HepG2 (cell line): ENCODE results near the gene SHC1. TPM values are rescaled to one million over a fixed set of nuclear protein-coding genes. Genes with fewer than 3 reads are reported as not detected.

Experiments used
- GMEB2 ChIP-seq: IDR thresholded peaks from 2 replicates; pipeline ENCODE4 v1.6.1; 2016; ENCODE audit warnings: missing biosample characterization, missing genetic modification reagents, low read depth
- JDP2 ChIP-seq: sonication (generic); formaldehyde crosslinking; IDR thresholded peaks from 2 replicates; pipeline ENCODE4 v1.8.1; 2022; ENCODE audit warnings: missing genetic modification reagents, borderline replicate concordance
- MED13 ChIP-seq: sonication (generic); formaldehyde crosslinking; IDR thresholded peaks from 2 replicates; pipeline ENCODE4 v1.5.0; 2020; ENCODE audit warnings: missing genetic modification reagents
- MEIS2 ChIP-seq: sonication (generic); formaldehyde crosslinking; IDR thresholded peaks from 2 replicates; pipeline ENCODE4 v1.9.0; 2021; ENCODE audit warnings: mild to moderate bottlenecking, missing genetic modification reagents
- NCOR1 ChIP-seq: fragments of 200-600 bp; sonication (generic); IDR thresholded peaks from 2 replicates; pipeline ENCODE4 v1.7.0; 2017; ENCODE audit warnings: antibody characterized with exemption, low read length, borderline replicate concordance
- ZBTB44 ChIP-seq: sonication (generic); formaldehyde crosslinking; IDR thresholded peaks from 2 replicates; pipeline ENCODE4 v1.4.0; 2020; ENCODE audit warnings: missing genetic modification reagents
- ZNF276 ChIP-seq: sonication (generic); formaldehyde crosslinking; IDR thresholded peaks from 2 replicates; pipeline ENCODE4 v1.4.0; 2020; ENCODE audit warnings: mild to moderate bottlenecking, low read depth, missing genetic modification reagents
- ZNF383 ChIP-seq: sonication (generic); formaldehyde crosslinking; IDR thresholded peaks from 2 replicates; pipeline ENCODE4 v1.4.0; 2020; ENCODE audit warnings: missing genetic modification reagents, mild to moderate bottlenecking, borderline replicate concordance
- ZNF792 ChIP-seq: IDR thresholded peaks from 2 replicates; pipeline ENCODE4 v1.6.1; 2016
- ZNF850 ChIP-seq: sonication (generic); formaldehyde crosslinking; conservative IDR thresholded peaks from 2 replicates; pipeline ENCODE4 v1.9.0; 2021; ENCODE audit warnings: mild to moderate bottlenecking, missing genetic modification reagents
- ZSCAN20 ChIP-seq: sonication (generic); formaldehyde crosslinking; IDR thresholded peaks from 2 replicates; pipeline ENCODE4 v1.4.0; 2020; ENCODE audit warnings: missing genetic modification reagents, mild to moderate bottlenecking, borderline replicate concordance
- polyA plus RNA-seq, 8 experiments: library from polyadenylated mRNA; depleted of rRNA in 3 of 8; stranded (reverse) in 7 of 8; unstranded in 1 of 8; fragments of >200 nt; fragmentation: Illumina TruSeq in 4 of 8; extraction: Trizol in 4 of 8; gene quantifications; 2 replicates each; pipeline versions ENCODE4 v1.2.1 to v1.2.3, GENCODE V29; 2011 to 2016; ENCODE audit warnings: low read depth in 4 of 8, missing spikeins in 1 of 8, mixed read lengths in 1 of 8; ENCODE audit not compliant: insufficient read depth in 1 of 8
- total RNA-seq, 5 experiments: library from RNA; depleted of rRNA; stranded (reverse); fragments of >200 nt; fragmentation: Illumina TruSeq; extraction: Trizol; gene quantifications; 2 replicates each; pipeline ENCODE4 v1.2.3, GENCODE V29; 2016; ENCODE audit warnings: low read depth in 1 of 5
- TF ChIP-seq, protein P1 (sequence below), 2 experiments: sonication (generic) in 1 of 2; formaldehyde crosslinking in 1 of 2; IDR thresholded peaks; 2 replicates each; pipeline versions ENCODE4 v1.6.1 to v1.9.0; 2014 to 2022; ENCODE audit warnings: antibody characterized with exemption in 1 of 2, borderline replicate concordance in 1 of 2, inconsistent platforms in 1 of 2, low read depth in 1 of 2, missing genetic modification reagents in 1 of 2
- TF ChIP-seq, protein P2 (sequence below): IDR thresholded peaks from 2 replicates; pipeline ENCODE4 v1.6.1; 2016; ENCODE audit warnings: low read depth
- TF ChIP-seq, protein P3 (sequence below): IDR thresholded peaks from 2 replicates; pipeline ENCODE4 v1.6.1; 2016; ENCODE audit warnings: mild to moderate bottlenecking

Gene SHC1
- total and polyA plus RNA-seq, 2 of the 13 experiments (the other 11 are each of a cell fraction or from before 2014, with no cell fraction given): 52.0 to 137 TPM

GRCh38 chr1:154973344-154974101 is 3.0 kb upstream of the SHC1 start (continued):
- TF ChIP-seq, protein P1, sequence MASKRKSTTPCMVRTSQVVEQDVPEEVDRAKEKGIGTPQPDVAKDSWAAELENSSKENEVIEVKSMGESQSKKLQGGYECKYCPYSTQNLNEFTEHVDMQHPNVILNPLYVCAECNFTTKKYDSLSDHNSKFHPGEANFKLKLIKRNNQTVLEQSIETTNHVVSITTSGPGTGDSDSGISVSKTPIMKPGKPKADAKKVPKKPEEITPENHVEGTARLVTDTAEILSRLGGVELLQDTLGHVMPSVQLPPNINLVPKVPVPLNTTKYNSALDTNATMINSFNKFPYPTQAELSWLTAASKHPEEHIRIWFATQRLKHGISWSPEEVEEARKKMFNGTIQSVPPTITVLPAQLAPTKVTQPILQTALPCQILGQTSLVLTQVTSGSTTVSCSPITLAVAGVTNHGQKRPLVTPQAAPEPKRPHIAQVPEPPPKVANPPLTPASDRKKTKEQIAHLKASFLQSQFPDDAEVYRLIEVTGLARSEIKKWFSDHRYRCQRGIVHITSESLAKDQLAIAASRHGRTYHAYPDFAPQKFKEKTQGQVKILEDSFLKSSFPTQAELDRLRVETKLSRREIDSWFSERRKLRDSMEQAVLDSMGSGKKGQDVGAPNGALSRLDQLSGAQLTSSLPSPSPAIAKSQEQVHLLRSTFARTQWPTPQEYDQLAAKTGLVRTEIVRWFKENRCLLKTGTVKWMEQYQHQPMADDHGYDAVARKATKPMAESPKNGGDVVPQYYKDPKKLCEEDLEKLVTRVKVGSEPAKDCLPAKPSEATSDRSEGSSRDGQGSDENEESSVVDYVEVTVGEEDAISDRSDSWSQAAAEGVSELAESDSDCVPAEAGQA (IDR thresholded peaks at IDR 0.05; ENCODE audit: low read depth): no peak
- TF ChIP-seq, protein P1 (CRISPR knock-in tag; IDR thresholded peaks at IDR 0.05; ENCODE audit: borderline replicate concordance): no peak
- TF ChIP-seq ZNF792 (no peak), ZNF383 (CRISPR knock-in tag) (no peak), GMEB2 (CRISPR knock-in tag) (no peak), ZSCAN20 (no peak), ZNF276 (no peak), ZBTB44 (no peak), NCOR1 (peak; percentile 43; the same call in 1 of the 2 replicates), MEIS2 (CRISPR knock-in tag) (no peak), ZNF850 (CRISPR knock-in tag) (no peak), JDP2 (CRISPR knock-in tag) (no peak), MED13 (CRISPR knock-in tag) (no peak)
- TF ChIP-seq, protein P2, sequence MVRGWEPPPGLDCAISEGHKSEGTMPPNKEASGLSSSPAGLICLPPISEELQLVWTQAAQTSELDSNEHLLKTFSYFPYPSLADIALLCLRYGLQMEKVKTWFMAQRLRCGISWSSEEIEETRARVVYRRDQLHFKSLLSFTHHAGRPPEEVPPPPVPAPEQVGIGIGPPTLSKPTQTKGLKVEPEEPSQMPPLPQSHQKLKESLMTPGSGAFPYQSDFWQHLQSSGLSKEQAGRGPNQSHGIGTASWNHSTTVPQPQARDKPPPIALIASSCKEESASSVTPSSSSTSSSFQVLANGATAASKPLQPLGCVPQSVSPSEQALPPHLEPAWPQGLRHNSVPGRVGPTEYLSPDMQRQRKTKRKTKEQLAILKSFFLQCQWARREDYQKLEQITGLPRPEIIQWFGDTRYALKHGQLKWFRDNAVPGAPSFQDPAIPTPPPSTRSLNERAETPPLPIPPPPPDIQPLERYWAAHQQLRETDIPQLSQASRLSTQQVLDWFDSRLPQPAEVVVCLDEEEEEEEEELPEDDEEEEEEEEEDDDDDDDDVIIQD: no peak
- TF ChIP-seq, protein P3, sequence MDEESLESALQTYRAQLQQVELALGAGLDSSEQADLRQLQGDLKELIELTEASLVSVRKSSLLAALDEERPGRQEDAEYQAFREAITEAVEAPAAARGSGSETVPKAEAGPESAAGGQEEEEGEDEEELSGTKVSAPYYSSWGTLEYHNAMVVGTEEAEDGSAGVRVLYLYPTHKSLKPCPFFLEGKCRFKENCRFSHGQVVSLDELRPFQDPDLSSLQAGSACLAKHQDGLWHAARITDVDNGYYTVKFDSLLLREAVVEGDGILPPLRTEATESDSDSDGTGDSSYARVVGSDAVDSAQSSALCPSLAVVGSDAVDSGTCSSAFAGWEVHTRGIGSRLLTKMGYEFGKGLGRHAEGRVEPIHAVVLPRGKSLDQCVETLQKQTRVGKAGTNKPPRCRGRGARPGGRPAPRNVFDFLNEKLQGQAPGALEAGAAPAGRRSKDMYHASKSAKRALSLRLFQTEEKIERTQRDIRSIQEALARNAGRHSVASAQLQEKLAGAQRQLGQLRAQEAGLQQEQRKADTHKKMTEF (CRISPR knock-in tag): no peak
